Chondrocyte (in vitro differentiated cells): Measurements from ENCODE around the gene MSANTD1. TPM values are rescaled to one million over a fixed set of nuclear protein-coding genes. Genes with fewer than 3 reads are reported as not detected.

ENCODE experiments used
- DNase-seq: peaks from one replicate; pipeline ENCODE4 v3.0.0; 2021; ENCODE audit warnings: mixed read lengths, low spot score
- H3K27ac Mint-ChIP-seq: one replicate; pipeline ENCODE4 v1.8.0; 2021; ENCODE audit warnings: mild to moderate bottlenecking, moderate library complexity, mixed read lengths; ENCODE audit not compliant: unreplicated experiment
- H3K27me3 Mint-ChIP-seq: 2 replicates; pipeline ENCODE4 v1.8.0; 2021; ENCODE audit warnings: low read depth, mixed read lengths
- H3K36me3 Mint-ChIP-seq: 2 replicates; pipeline ENCODE4 v1.8.0; 2021; ENCODE audit warnings: low read depth, mixed read lengths
- H3K4me1 Mint-ChIP-seq: 2 replicates; pipeline ENCODE4 v1.8.0; 2021; ENCODE audit warnings: low read depth, mild to moderate bottlenecking, mixed read lengths
- H3K4me3 Mint-ChIP-seq: one replicate; pipeline ENCODE4 v1.8.0; 2021; ENCODE audit warnings: mild to moderate bottlenecking, moderate library complexity, mixed read lengths; ENCODE audit not compliant: unreplicated experiment
- H3K9me3 Mint-ChIP-seq: 2 replicates; pipeline ENCODE4 v1.8.0; 2021; ENCODE audit warnings: low read depth, mixed read lengths
- CTCF ChIP-seq: fragments of 200-600 bp; sonication (generic); IDR thresholded peaks from 2 replicates; pipeline ENCODE4 v1.5.0; 2021; ENCODE audit warnings: antibody characterized with exemption, mild to moderate bottlenecking, moderate library complexity
- total RNA-seq: library from RNA; stranded (reverse); gene quantifications from 3 replicates; pipeline ENCODE4 v1.2.1, GENCODE V29; 2021

MSANTD1 gene
- total RNA-seq, 1 donor from 2014 or later = 0.55 TPM

GRCh38 chr4:3294401-3295241, 45.7 kb downstream of the MSANTD1 start:
- peaks cover 26% of the 10 kb centered on the region for H3K4me1 Mint-ChIP-seq
- no peak overlapping the region for H3K27ac Mint-ChIP-seq
- peaks cover 10% of the 10 kb centered on the region for H3K36me3 Mint-ChIP-seq
- H3K4me3 Mint-ChIP-seq = peak overlapping the region; percentile 90
- no peaks in the 10 kb centered on the region for H3K27me3 Mint-ChIP-seq
- DNase-seq = no peak
- H3K9me3 Mint-ChIP-seq = peaks cover 15% of the 10 kb centered on the region
- no peak for TF ChIP-seq CTCF

- peaks cover 26% of the 10 kb centered on the region for H3K4me1 Mint-ChIP-seq
- TF ChIP-seq CTCF = no peak
- DNase-seq = no peak
- H3K27me3 Mint-ChIP-seq = no peaks in the 10 kb centered on the region
- no peak overlapping the region for H3K4me3 Mint-ChIP-seq
- H3K9me3 Mint-ChIP-seq = peaks cover 15% of the 10 kb centered on the region
- no peak overlapping the region for H3K27ac Mint-ChIP-seq
- peaks cover 10% of the 10 kb centered on the region for H3K36me3 Mint-ChIP-seq
These were observed 47.1 kb downstream of the MSANTD1 start for GRCh38 chr4:3295837-3296624.

- H3K9me3 Mint-ChIP-seq = peaks cover 15% of the 10 kb centered on the region
- H3K36me3 Mint-ChIP-seq = peaks cover 8% of the 10 kb centered on the region
- peaks cover 28% of the 10 kb centered on the region for H3K4me1 Mint-ChIP-seq
- H3K4me3 Mint-ChIP-seq = no peak overlapping the region
- no peak for TF ChIP-seq CTCF
- no peak overlapping the region for H3K27ac Mint-ChIP-seq
- DNase-seq = no peak
- no peaks in the 10 kb centered on the region for H3K27me3 Mint-ChIP-seq
These were observed 47.7 kb downstream of the MSANTD1 start for GRCh38 chr4:3296651-3297050.

- no peak overlapping the region for H3K27ac Mint-ChIP-seq
- no peak for DNase-seq
- peaks cover 29% of the 10 kb centered on the region for H3K4me1 Mint-ChIP-seq
- peaks cover 8% of the 10 kb centered on the region for H3K36me3 Mint-ChIP-seq
- peaks cover 15% of the 10 kb centered on the region for H3K9me3 Mint-ChIP-seq
- H3K27me3 Mint-ChIP-seq = no peaks in the 10 kb centered on the region
- H3K4me3 Mint-ChIP-seq = no peak overlapping the region
- TF ChIP-seq CTCF = no peak
These were observed 48.3 kb downstream of the MSANTD1 start for GRCh38 chr4:3297066-3297859.
